Mononuclear cell (primary cell): ENCODE results near the gene ZNFX1. TPM values are rescaled to one million over a fixed set of nuclear protein-coding genes. Genes with fewer than 3 reads are reported as not detected.
"Not testable (repeated sequence)": the region's sequence is repeated elsewhere in the genome, so short reads cannot be mapped to it uniquely, and the experiment has no call there.

Source experiments
- H3K27me3 ChIP-seq: 2 replicates; pipeline ENCODE4 v1.6.0; 2011; ENCODE audit warnings: low read length, control low read depth; ENCODE audit not compliant: insufficient read depth
- H3K4me1 ChIP-seq: 2 replicates; pipeline ENCODE4 v1.5.1; 2011; ENCODE audit warnings: mild to moderate bottlenecking, low read length, control low read depth; ENCODE audit not compliant: insufficient read depth
- H3K4me3 ChIP-seq: 2 replicates; pipeline ENCODE4 v1.5.1; 2011; ENCODE audit warnings: mild to moderate bottlenecking, low read length, moderate library complexity
- H3K9me3 ChIP-seq: 2 replicates; pipeline ENCODE4 v1.5.1; 2011; ENCODE audit warnings: low read depth, mild to moderate bottlenecking, control low read depth, low read length
- total RNA-seq: library from RNA; depleted of rRNA; stranded (reverse); fragments of >200 nt; gene quantifications from one replicate; pipeline ENCODE4 v1.2.3, GENCODE V29; 2012

Gene ZNFX1
- total RNA-seq, 1 donor, result 99.6 TPM

- no peaks in the 10 kb centered on the region for H3K9me3 ChIP-seq
- H3K27me3 ChIP-seq, result no peaks in the 10 kb centered on the region
- no peak overlapping the region for H3K4me3 ChIP-seq
- H3K4me1 ChIP-seq, result peaks cover 6% of the 10 kb centered on the region
These were observed 29.2 kb upstream of the ZNFX1 start for GRCh38 chr20:49306903-49307620.

- H3K4me3 ChIP-seq, result no peak overlapping the region
- H3K9me3 ChIP-seq, result no peaks in the 10 kb centered on the region
- H3K4me1 ChIP-seq, result peaks cover 6% of the 10 kb centered on the region
- no peaks in the 10 kb centered on the region for H3K27me3 ChIP-seq
These were observed 25.3 kb upstream of the ZNFX1 start for GRCh38 chr20:49303065-49303552.

GRCh38 chr20:49297605-49298530 is 20.0 kb upstream of the ZNFX1 start:
- no peaks in the 10 kb centered on the region for H3K9me3 ChIP-seq
- H3K4me1 ChIP-seq, result peaks cover 12% of the 10 kb centered on the region
- no peaks in the 10 kb centered on the region for H3K27me3 ChIP-seq
- no peak overlapping the region for H3K4me3 ChIP-seq

- H3K9me3 ChIP-seq, H3K27me3 ChIP-seq, H3K4me3 ChIP-seq: not testable (repeated sequence)
- peaks cover 12% of the 10 kb centered on the region for H3K4me1 ChIP-seq
These were observed 16.3 kb upstream of the ZNFX1 start for GRCh38 chr20:49294002-49294654.

- no peaks in the 10 kb centered on the region for H3K27me3 ChIP-seq
- H3K4me1 ChIP-seq, result peaks cover 12% of the 10 kb centered on the region
- peaks cover 4% of the 10 kb centered on the region for H3K9me3 ChIP-seq
- no peak overlapping the region for H3K4me3 ChIP-seq
These were observed 15.3 kb upstream of the ZNFX1 start for GRCh38 chr20:49293122-49293521.

GRCh38 chr20:49292010-49292409 is 14.2 kb upstream of the ZNFX1 start:
- H3K4me1 ChIP-seq, result peaks cover 1% of the 10 kb centered on the region
- H3K9me3 ChIP-seq, result peaks cover 14% of the 10 kb centered on the region
- no peak overlapping the region for H3K4me3 ChIP-seq
- H3K27me3 ChIP-seq, result no peaks in the 10 kb centered on the region

GRCh38 chr20:49291200-49291599 is 13.3 kb upstream of the ZNFX1 start:
- no peak overlapping the region for H3K4me3 ChIP-seq
- H3K27me3 ChIP-seq, result no peaks in the 10 kb centered on the region
- peaks cover 22% of the 10 kb centered on the region for H3K9me3 ChIP-seq
- no peaks in the 10 kb centered on the region for H3K4me1 ChIP-seq

GRCh38 chr20:49290608-49291191 is 12.8 kb upstream of the ZNFX1 start:
- no peak overlapping the region for H3K4me3 ChIP-seq
- no peaks in the 10 kb centered on the region for H3K27me3 ChIP-seq
- H3K4me1 ChIP-seq, result no peaks in the 10 kb centered on the region
- H3K9me3 ChIP-seq, result peaks cover 27% of the 10 kb centered on the region

- Histone ChIP-seq H3K4me1 (no peaks in the 10 kb centered on the region), H3K4me3 (no peak overlapping the region), H3K9me3 (peaks cover 39% of the 10 kb centered on the region), H3K27me3 (no peaks in the 10 kb centered on the region)
These were observed 11.2 kb upstream of the ZNFX1 start for GRCh38 chr20:49288784-49289696.

- no peaks in the 10 kb centered on the region for H3K4me1 ChIP-seq
- H3K27me3 ChIP-seq, result no peaks in the 10 kb centered on the region
- H3K9me3 ChIP-seq, result peaks cover 42% of the 10 kb centered on the region
- H3K4me3 ChIP-seq, result no peak overlapping the region
These were observed 10.4 kb upstream of the ZNFX1 start for GRCh38 chr20:49288250-49288751.

GRCh38 chr20:49287555-49288249 is 9.8 kb upstream of the ZNFX1 start:
- Histone ChIP-seq H3K4me3 (no peak overlapping the region), H3K27me3 (no peaks in the 10 kb centered on the region), H3K9me3 (peaks cover 43% of the 10 kb centered on the region), H3K4me1 (peaks cover 1% of the 10 kb centered on the region)

- peaks cover 48% of the 10 kb centered on the region for H3K9me3 ChIP-seq
- H3K4me3 ChIP-seq, result no peak overlapping the region
- H3K4me1 ChIP-seq, result peaks cover 9% of the 10 kb centered on the region
- H3K27me3 ChIP-seq, result no peaks in the 10 kb centered on the region
These were observed 9.1 kb upstream of the ZNFX1 start for GRCh38 chr20:49286689-49287551.
